K562 (cell line): Measurements from ENCODE around the gene ZBTB7A. TPM values are rescaled to one million over a fixed set of nuclear protein-coding genes. Genes with fewer than 3 reads are reported as not detected.

Experiments used
- ATAC-seq: fragments of 200-7000 bp; cut with Tn5 transposase; 3 replicates; pipeline ENCODE4 v1.9.1; 2020; ENCODE audit warnings: moderate library complexity
- BruUV-seq: library from RNA; stranded (reverse); fragments of 400-500 nt; replicated peaks from 2 replicates; lab custom pipeline; 2021; lab: Mats Ljungman, UMichigan
- CTCF ChIA-PET: fragments of 300-600 bp; formaldehyde crosslinking; extraction: SDS; loops from one replicate; lab custom pipeline; 2021; ENCODE audit warnings: low intra/inter-chr PET ratio; lab: Yijun Ruan, JAX
- POLR2A ChIA-PET: fragments of 300-600, 350-650 bp; sonication (Branson Sonifier 250); formaldehyde crosslinking; extraction: SDS; loops from one replicate; lab custom pipeline; 2021; ENCODE audit warnings: antibody characterized with exemption, inconsistent platforms; lab: Yijun Ruan, JAX
- DNase-seq, 4 experiments: peaks; one replicate each; pipeline versions ENCODE4 v3.0.0 to v3.0.0-alpha.2; 2011 to 2018; ENCODE audit warnings: low spot score in 3 of 4, mixed read lengths in 3 of 4; ENCODE audit errors: extremely low read depth in 1 of 4
- FAIRE-seq: peaks from 2 replicates; lab custom pipeline; 2011; peaks lifted over from hg19 to GRCh38; lab: Jason Lieb, UNC
- H2AFZ ChIP-seq: 2 replicates; pipeline ENCODE4 v1.6.0; 2011; ENCODE audit warnings: low read depth, low read length, control low read depth, inconsistent platforms
- H3K27ac ChIP-seq: fragments of 200-600 bp; 3 replicates; pipeline ENCODE4 v1.8.0; 2011; ENCODE audit warnings: low read depth, mild to moderate bottlenecking, control low read depth, inconsistent platforms, low read length, moderate library complexity, mixed read lengths; ENCODE audit errors: extremely low read depth
- H3K27me3 ChIP-seq, 2 experiments: fragments of 300-600 bp in 1 of 2; 2 replicates in 1 of 2; 3 replicates in 1 of 2; pipeline versions ENCODE4 v1.6.0 to v1.8.0; 2011; ENCODE audit warnings: inconsistent platforms in 2 of 2, low read length in 2 of 2, mild to moderate bottlenecking in 1 of 2, mixed read lengths in 1 of 2, moderate library complexity in 1 of 2; ENCODE audit not compliant: control insufficient read depth in 2 of 2, insufficient read depth in 2 of 2
- H3K36me3 ChIP-seq: fragments of 300-600 bp; 3 replicates; pipeline ENCODE4 v1.8.0; 2011; ENCODE audit warnings: mild to moderate bottlenecking, low read length, inconsistent platforms; ENCODE audit not compliant: control insufficient read depth, insufficient read depth
- H3K4me1 ChIP-seq, 2 experiments: fragments of 200-600 bp in 1 of 2; replicated peaks in 1 of 2; 2 replicates in 1 of 2; 3 replicates in 1 of 2; pipeline versions ENCODE4 v1.5.1 to v1.8.0; 2011; ENCODE audit warnings: inconsistent platforms in 2 of 2, low read length in 2 of 2, mild to moderate bottlenecking in 1 of 2, mixed read lengths in 1 of 2, moderate library complexity in 1 of 2; ENCODE audit not compliant: control insufficient read depth in 2 of 2, insufficient read depth in 2 of 2
- H3K4me2 ChIP-seq: 2 replicates; pipeline ENCODE4 v1.6.1; 2011; ENCODE audit warnings: low read length, control low read depth, inconsistent platforms, mixed read lengths; ENCODE audit not compliant: insufficient read depth
- H3K4me3 ChIP-seq: fragments of 200-600 bp; sonication (generic), shearing (Covaris generic); 2 replicates; pipeline ENCODE4 v1.5.1; 2016; ENCODE audit warnings: control low read depth, inconsistent platforms
- H3K79me2 ChIP-seq: fragments of 200-600 bp; 3 replicates; pipeline ENCODE4 v1.8.0; 2011; ENCODE audit warnings: low read length, inconsistent platforms; ENCODE audit not compliant: control insufficient read depth, insufficient read depth
- H3K9ac ChIP-seq, 2 experiments: 2 replicates each; pipeline versions ENCODE4 v1.6.0 to v1.6.1; 2011; ENCODE audit warnings: low read depth in 2 of 2, low read length in 2 of 2, control low read depth in 1 of 2, inconsistent platforms in 1 of 2, mild to moderate bottlenecking in 1 of 2, mixed read lengths in 1 of 2; ENCODE audit not compliant: insufficient read depth in 1 of 2
- H3K9me1 ChIP-seq: one replicate; pipeline ENCODE4 v1.6.0; 2011; ENCODE audit warnings: inconsistent platforms, mild to moderate bottlenecking, low read length, moderate library complexity; ENCODE audit not compliant: control insufficient read depth, insufficient read depth
- H3K9me3 ChIP-seq: replicated peaks from 2 replicates; pipeline ENCODE4 v1.5.1; 2011; ENCODE audit warnings: low read depth, low read length, inconsistent platforms; ENCODE audit not compliant: control insufficient read depth, insufficient read depth
- H4K20me1 ChIP-seq: replicated peaks from 2 replicates; pipeline ENCODE4 v1.6.1; 2011; ENCODE audit warnings: low read length, inconsistent platforms, mixed read lengths; ENCODE audit not compliant: control insufficient read depth, insufficient read depth
- BDP1 ChIP-seq: IDR thresholded peaks from 3 replicates; pipeline ENCODE4 v1.6.1; 2011; ENCODE audit not compliant: insufficient read length, insufficient read depth
- CREB3 ChIP-seq: fragments of 450-650 bp; conservative IDR thresholded peaks from 2 replicates; pipeline ENCODE4 v1.6.1; 2016; ENCODE audit warnings: missing genetic modification characterization, low read depth, mild to moderate bottlenecking, missing compliant biosample characterization, moderate library complexity
- CUX1 ChIP-seq: fragments of 200-800 bp; sonication (Bioruptor generic); IDR thresholded peaks from 2 replicates; pipeline ENCODE4 v1.6.1; 2016; ENCODE audit warnings: missing genetic modification characterization, missing compliant biosample characterization
- NRF1 ChIP-seq, 2 experiments: fragments of 450-650 bp; IDR thresholded peaks in 1 of 2; conservative IDR thresholded peaks in 1 of 2; 2 replicates each; pipeline ENCODE4 v1.6.1; 2014; ENCODE audit warnings: mild to moderate bottlenecking in 2 of 2
- PBX2 ChIP-seq, 2 experiments: IDR thresholded peaks in 1 of 2; conservative IDR thresholded peaks in 1 of 2; 2 replicates each; pipeline ENCODE4 v1.6.1; 2016; ENCODE audit warnings: low read depth in 2 of 2, mild to moderate bottlenecking in 1 of 2, missing compliant biosample characterization in 1 of 2, missing genetic modification characterization in 1 of 2, moderate library complexity in 1 of 2
- SP2 ChIP-seq: IDR thresholded peaks from 2 replicates; pipeline ENCODE4 v1.6.1; 2011; ENCODE audit warnings: mild to moderate bottlenecking, low read depth, low read length, moderate library complexity; ENCODE audit not compliant: poor library complexity, severe bottlenecking; ENCODE audit errors: extremely low read depth
- ZBTB1 ChIP-seq: sonication (generic); formaldehyde crosslinking; IDR thresholded peaks from 2 replicates; pipeline ENCODE4 v1.8.1; 2023; ENCODE audit warnings: missing genetic modification reagents, low read depth, mild to moderate bottlenecking, borderline replicate concordance
- ZNF311 ChIP-seq: fragments of 250-450 bp; sonication (Bioruptor Pico); IDR thresholded peaks from 2 replicates; pipeline ENCODE4 v1.4.0; 2020; ENCODE audit warnings: mild to moderate bottlenecking, moderate library complexity
- ZNF778 ChIP-seq: fragments of 450-650 bp; formaldehyde crosslinking; IDR thresholded peaks from 2 replicates; pipeline ENCODE4 v1.4.0; 2020; ENCODE audit warnings: mild to moderate bottlenecking, moderate library complexity
- WGBS: fragments of 100-300 bp; shearing (Covaris generic); methylation state at CpG from one replicate; pipeline ENCODE4 v1.1.6; 2016; ENCODE audit warnings: low coverage, mixed read lengths; ENCODE audit not compliant: insufficient coverage; ENCODE audit errors: missing lambda C conversion rate; 5-methylcytosine and 5-hydroxymethylcytosine counted together
- in situ Hi-C: fragments of 300-500 bp; cut with MboI; formaldehyde crosslinking; loops from 4 replicates; pipeline ENCODE4 v1.15.0; 2018; ENCODE audit warnings: inconsistent platforms, mixed read lengths
- intact Hi-C: fragments of 100-400 bp; cut with micrococcal nuclease; formaldehyde crosslinking; loops from 2 replicates; pipeline ENCODE4 v1.14.2; 2022
- polyA plus RNA-seq, 8 experiments: library from polyadenylated mRNA; depleted of rRNA in 4 of 8; stranded (reverse) in 5 of 8; unstranded in 3 of 8; fragments of >200 nt; fragmentation: Nextera tagmentation in 2 of 8; fragmentation: Illumina TruSeq in 1 of 8; extraction: Ambion mirVana in 2 of 8; extraction: Trizol in 1 of 8; gene quantifications; 2 replicates each; pipeline versions ENCODE4 v1.2.1 to v1.2.3, GENCODE V29; 2011 to 2014; ENCODE audit warnings: inconsistent platforms in 1 of 8, missing spikeins in 1 of 8
- total RNA-seq, 7 experiments: library from RNA; depleted of rRNA in 6 of 7; stranded (reverse); fragments of >200 nt in 6 of 7; fragmentation: Illumina TruSeq in 2 of 7; extraction: Trizol in 2 of 7; gene quantifications; 2 replicates each; pipeline versions ENCODE4 v1.2.1 to v1.2.3, GENCODE V29; 2011 to 2021; ENCODE audit warnings: low replicate concordance in 1 of 7

The ZBTB7A gene
- total and polyA plus RNA-seq, 9 of the 15 experiments (the other 6 are each of a cell fraction or from before 2014, with no cell fraction given): 0.11 to 34.0 (median 4.6) TPM

- no TSS peak for BruUV-seq
- ATAC-seq (peak; percentile 84), FAIRE-seq (peak; percentile 77), DNase-seq (peak; percentile 89 to 99 (median 94))
- peak overlapping the region; percentile 83 to 95; a peak in 3 of 4 replicates for H3K9ac ChIP-seq
- H4K20me1 ChIP-seq: peaks cover 37% of the 10 kb centered on the region
- in situ Hi-C loops: no loop called here
- H3K27ac ChIP-seq: peak overlapping the region; percentile 56; the same call in 1 of the 3 replicates
- no peak overlapping the region for H2AFZ ChIP-seq
- POLR2A ChIA-PET: interaction anchor here (0.6 to 1.5 kb wide), 2 partner anchors 11 to 14 kb away, joined by 3 to 4 read pairs; no protein-coding TSS in a partner anchor
- peak overlapping the region; percentile 82; the same call in 1 of the 2 replicates for H3K4me2 ChIP-seq
- intact Hi-C loops: loop anchor here (5.0 to 10.0 kb wide), 3 partner anchors 57 to 119 kb away; partner anchors contain the start of genes ANKRD24, MAP2K2, PIAS4 and SIRT6
- no peaks in the 10 kb centered on the region for H3K9me3 ChIP-seq
- no peaks in the 10 kb centered on the region for H3K27me3 ChIP-seq
- peaks cover 41% of the 10 kb centered on the region; the same call in 2 of the 3 replicates for H3K36me3 ChIP-seq
- CTCF ChIA-PET: no interaction called here
- peaks cover 13% of the 10 kb centered on the region for H3K9me1 ChIP-seq
- peaks cover 25 to 74% of the 10 kb centered on the region in 2 experiments for H3K4me1 ChIP-seq
- no CpG with 5 or more reads among the region's 98 CpGs for WGBS
- H3K4me3 ChIP-seq: peak overlapping the region; percentile 100
- peaks cover 49% of the 10 kb centered on the region for H3K79me2 ChIP-seq
- TF ChIP-seq CREB3 (no peak), PBX2 (CRISPR knock-in tag; IDR thresholded peaks at IDR 0.05; ENCODE audit: low read depth) (peak; percentile 73), PBX2 (tag; conservative IDR thresholded peaks at IDR 0.05; ENCODE audit: low read depth) (no peak), SP2 (peak; percentile 76), CUX1 (no peak), ZNF778 (CRISPR knock-in tag) (no peak), ZBTB1 (CRISPR knock-in tag) (no peak), NRF1 (conservative IDR thresholded peaks at IDR 0.05 in 1 of 2, IDR thresholded peaks at IDR 0.05 in 1 of 2) (no peak), BDP1 (no peak), ZNF311 (CRISPR knock-in tag) (no peak)
Observed at GRCh38 chr19:4065430-4066175, 1.1 kb downstream of the ZBTB7A start.
